Effector CD8-positive, alpha-beta T cell (primary cell): Measurements from ENCODE around the gene POU6F2.

Experiments
- DNase-seq: peaks from one replicate; lab custom pipeline; 2025; lab: John Stamatoyannopoulos, UW

The POU6F2 gene

GRCh38 chr7:39434012-39434411 is 456.3 kb downstream of the POU6F2 start:
- DNase-seq: no peak

- DNase-seq: no peak
Measured at GRCh38 chr7:39446546-39446945, 468.8 kb downstream of the POU6F2 start.

GRCh38 chr7:39451901-39452300 is 474.2 kb downstream of the POU6F2 start:
- no peak for DNase-seq

GRCh38 chr7:39453743-39454355 is 476.1 kb downstream of the POU6F2 start:
- DNase-seq: no peak

GRCh38 chr7:39458061-39458745 is 480.5 kb downstream of the POU6F2 start:
- DNase-seq: no peak

GRCh38 chr7:39459636-39460035 is 481.9 kb downstream of the POU6F2 start:
- DNase-seq: no peak

- DNase-seq: no peak
Measured at GRCh38 chr7:39460486-39460885, 482.8 kb downstream of the POU6F2 start.

GRCh38 chr7:39461263-39461820 is 483.6 kb downstream of the POU6F2 start:
- no peak for DNase-seq

- DNase-seq: no peak
Measured at GRCh38 chr7:39463252-39463651, 485.5 kb downstream of the POU6F2 start.

- DNase-seq: no peak
Measured at GRCh38 chr7:39464350-39465054, 486.8 kb downstream of the POU6F2 start.

- DNase-seq: no peak
Measured at GRCh38 chr7:39465055-39465929, 487.6 kb downstream of the POU6F2 start.

GRCh38 chr7:39468261-39468660 is 490.6 kb downstream of the POU6F2 start:
- DNase-seq: no peak

- DNase-seq: no peak
Measured at GRCh38 chr7:39468808-39469374, 491.2 kb downstream of the POU6F2 start.

GRCh38 chr7:39480901-39481300 is 503.2 kb downstream of the POU6F2 start:
- no peak for DNase-seq

GRCh38 chr7:39488467-39489393 is 511.0 kb downstream of the POU6F2 start:
- DNase-seq: no peak

GRCh38 chr7:39490296-39490695 is 512.6 kb downstream of the POU6F2 start:
- DNase-seq: no peak

GRCh38 chr7:39493934-39494333 is 516.2 kb downstream of the POU6F2 start:
- no peak for DNase-seq

- no peak for DNase-seq
Measured at GRCh38 chr7:39501358-39501757, 523.6 kb downstream of the POU6F2 start.

GRCh38 chr7:39504963-39505362 is 527.3 kb downstream of the POU6F2 start:
- no peak for DNase-seq

GRCh38 chr7:39507866-39508551 is 530.3 kb downstream of the POU6F2 start:
- DNase-seq: no peak
